ENCODE data around the gene KCNG2. TPM values are rescaled to one million over a fixed set of nuclear protein-coding genes. Genes with fewer than 3 reads are reported as not detected.

Gene KCNG2
- total RNA-seq, 4 donors from 2014 or later = 2.3 to 3.8 (median 3.2) TPM; not detected in 1

DNA sequence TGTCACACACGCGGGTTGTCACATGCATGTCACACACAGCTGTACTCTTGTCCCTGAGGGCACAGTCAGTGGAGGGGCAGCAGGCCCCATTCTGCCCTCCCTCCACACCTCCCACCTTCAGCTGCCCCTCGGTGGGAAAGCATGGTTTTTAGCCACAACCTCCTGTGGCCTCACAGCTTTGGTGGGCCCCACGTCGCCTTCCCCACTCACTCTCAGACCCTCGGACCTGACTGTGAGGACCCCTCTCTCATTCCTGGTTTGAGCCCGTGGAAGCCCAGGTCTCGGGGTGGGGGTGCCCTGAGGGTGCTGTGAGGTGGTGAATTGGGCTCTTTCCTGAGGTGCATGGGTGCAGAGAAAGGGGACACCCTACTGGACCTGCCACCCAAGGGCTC is 19.9 kb downstream of the KCNG2 start:
- Histone ChIP-seq H3K27me3 (no peaks in the 10 kb centered on the region), H3K36me3 (no peaks in the 10 kb centered on the region), H3K27ac (no peak overlapping the region), H3K4me3 (no peak overlapping the region), H3K4me1 (peaks cover 0 to 9% (median 0%) of the 10 kb centered on the region in 4 donors), H3K9me3 (no peaks in the 10 kb centered on the region)
- TF ChIP-seq, protein P1, sequence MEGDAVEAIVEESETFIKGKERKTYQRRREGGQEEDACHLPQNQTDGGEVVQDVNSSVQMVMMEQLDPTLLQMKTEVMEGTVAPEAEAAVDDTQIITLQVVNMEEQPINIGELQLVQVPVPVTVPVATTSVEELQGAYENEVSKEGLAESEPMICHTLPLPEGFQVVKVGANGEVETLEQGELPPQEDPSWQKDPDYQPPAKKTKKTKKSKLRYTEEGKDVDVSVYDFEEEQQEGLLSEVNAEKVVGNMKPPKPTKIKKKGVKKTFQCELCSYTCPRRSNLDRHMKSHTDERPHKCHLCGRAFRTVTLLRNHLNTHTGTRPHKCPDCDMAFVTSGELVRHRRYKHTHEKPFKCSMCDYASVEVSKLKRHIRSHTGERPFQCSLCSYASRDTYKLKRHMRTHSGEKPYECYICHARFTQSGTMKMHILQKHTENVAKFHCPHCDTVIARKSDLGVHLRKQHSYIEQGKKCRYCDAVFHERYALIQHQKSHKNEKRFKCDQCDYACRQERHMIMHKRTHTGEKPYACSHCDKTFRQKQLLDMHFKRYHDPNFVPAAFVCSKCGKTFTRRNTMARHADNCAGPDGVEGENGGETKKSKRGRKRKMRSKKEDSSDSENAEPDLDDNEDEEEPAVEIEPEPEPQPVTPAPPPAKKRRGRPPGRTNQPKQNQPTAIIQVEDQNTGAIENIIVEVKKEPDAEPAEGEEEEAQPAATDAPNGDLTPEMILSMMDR (IDR thresholded peaks at IDR 0.05) = no peak
- TF ChIP-seq POLR2A (IDR thresholded peaks at IDR 0.05) = no peak
- peak in 1 of 3 donors; percentile 8 for DNase-seq

DNA sequence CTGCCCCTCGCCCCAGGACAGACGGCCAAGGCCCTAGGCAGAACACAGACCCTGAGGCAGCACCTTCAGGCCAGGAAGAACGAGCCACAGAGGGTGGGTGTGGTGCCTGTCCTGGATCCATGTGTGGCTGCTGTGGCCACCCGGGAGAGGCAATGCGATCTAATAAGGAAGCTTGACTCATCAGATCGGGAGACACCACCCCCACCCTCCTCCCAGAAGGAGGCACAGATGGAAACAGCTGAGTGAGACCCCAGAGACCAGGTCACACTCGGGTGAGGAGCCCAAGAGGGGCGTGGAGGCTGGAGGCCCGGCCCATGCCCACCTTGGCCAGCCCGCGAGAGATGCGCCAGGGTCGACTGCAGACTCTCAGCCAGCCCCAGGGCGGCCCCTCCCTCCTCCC is 20.3 kb downstream of the KCNG2 start:
- H3K4me1 ChIP-seq = peaks cover 0 to 9% (median 0%) of the 10 kb centered on the region in 4 donors
- H3K27me3 ChIP-seq = no peaks in the 10 kb centered on the region
- no peak overlapping the region for H3K27ac ChIP-seq
- no peaks in the 10 kb centered on the region for H3K9me3 ChIP-seq
- no peak overlapping the region for H3K4me3 ChIP-seq
- no peak for TF ChIP-seq POLR2A (IDR thresholded peaks at IDR 0.05)
- TF ChIP-seq, protein P1 (IDR thresholded peaks at IDR 0.05) = no peak
- H3K36me3 ChIP-seq = no peaks in the 10 kb centered on the region
- peak in 2 of 3 donors; percentile 9 to 34 for DNase-seq

DNA sequence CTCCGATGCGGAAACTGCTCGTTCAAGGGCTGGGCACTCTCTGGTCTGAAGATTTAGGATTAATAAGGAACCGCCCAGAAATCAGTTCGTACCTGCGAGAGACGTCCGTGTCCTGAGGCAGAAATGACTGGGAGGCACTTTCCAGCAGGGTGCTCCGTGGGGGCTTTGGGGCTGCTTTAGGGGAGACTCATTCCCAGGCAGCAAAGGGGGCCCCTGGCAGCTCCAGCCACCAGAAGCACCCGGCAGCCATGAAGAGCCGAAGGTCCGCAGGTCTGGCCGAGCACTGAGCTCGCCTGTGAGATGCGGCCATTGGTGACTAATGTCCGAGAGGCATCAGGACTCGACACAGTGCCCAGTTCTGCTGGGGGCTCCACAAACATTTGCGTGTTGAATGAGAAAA is 20.9 kb downstream of the KCNG2 start:
- Histone ChIP-seq H3K4me1 (peaks cover 0 to 9% (median 0%) of the 10 kb centered on the region in 4 donors), H3K36me3 (no peaks in the 10 kb centered on the region), H3K4me3 (no peak overlapping the region), H3K27me3 (no peaks in the 10 kb centered on the region), H3K27ac (no peak overlapping the region), H3K9me3 (no peaks in the 10 kb centered on the region)
- peak in 2 of 3 donors; percentile 9 to 24 for DNase-seq
- TF ChIP-seq, protein P1 (IDR thresholded peaks at IDR 0.05) = no peak
- TF ChIP-seq POLR2A (IDR thresholded peaks at IDR 0.05) = no peak

DNA sequence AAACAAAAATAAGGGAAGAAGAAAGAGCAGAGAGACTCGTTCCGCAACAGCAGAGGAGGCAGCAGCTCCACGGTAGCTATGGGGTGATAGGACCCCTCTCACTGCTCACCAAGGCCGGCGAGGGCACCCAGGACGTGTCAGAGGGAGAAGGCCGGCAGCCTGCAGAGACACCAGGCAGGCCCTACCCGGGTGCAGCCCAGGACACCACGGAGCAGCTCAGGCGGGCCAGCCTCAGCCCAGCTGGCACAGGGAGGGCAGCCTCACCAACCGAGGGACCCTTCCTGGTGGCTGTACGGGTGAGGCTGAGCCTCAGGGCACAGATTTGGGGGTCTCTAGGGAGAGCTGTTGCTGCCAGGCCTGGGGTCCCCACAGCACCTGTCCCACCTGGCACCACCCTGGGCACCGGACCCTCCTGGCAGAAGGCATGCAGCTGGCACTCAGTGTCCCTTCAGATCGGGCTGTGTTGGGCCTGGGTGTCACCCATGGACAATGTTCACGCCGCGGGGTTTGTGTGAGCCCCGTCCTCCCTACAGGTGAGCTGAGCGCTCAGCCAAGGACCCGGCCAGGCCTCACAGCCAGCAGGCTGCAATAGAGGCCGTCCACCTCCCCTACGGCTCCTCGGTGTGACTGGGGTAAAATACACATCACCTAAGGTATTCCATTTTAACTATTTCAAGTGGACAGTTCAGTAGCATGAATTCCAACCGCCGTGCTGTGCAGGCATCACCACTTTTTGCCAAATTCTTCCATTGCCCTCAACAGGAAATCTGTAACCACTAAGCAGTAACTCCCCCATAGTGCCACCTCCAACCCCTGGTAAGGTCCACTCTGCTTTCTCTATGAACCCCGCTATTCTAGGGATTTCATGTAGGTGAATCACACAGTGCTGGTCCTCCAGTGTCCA is 21.6 kb downstream of the KCNG2 start:
- peak overlapping the region in 1 of 4 donors; percentile 19 for H3K27ac ChIP-seq
- no peak overlapping the region for H3K4me3 ChIP-seq
- no peaks in the 10 kb centered on the region for H3K9me3 ChIP-seq
- TF ChIP-seq, protein P1 (IDR thresholded peaks at IDR 0.05) = no peak
- no peak for TF ChIP-seq POLR2A (IDR thresholded peaks at IDR 0.05)
- DNase-seq = peak in 2 of 3 donors; percentile 15 to 41
- peaks cover 0 to 9% (median 0%) of the 10 kb centered on the region in 4 donors for H3K4me1 ChIP-seq
- no peaks in the 10 kb centered on the region for H3K36me3 ChIP-seq
- H3K27me3 ChIP-seq = no peaks in the 10 kb centered on the region

DNA sequence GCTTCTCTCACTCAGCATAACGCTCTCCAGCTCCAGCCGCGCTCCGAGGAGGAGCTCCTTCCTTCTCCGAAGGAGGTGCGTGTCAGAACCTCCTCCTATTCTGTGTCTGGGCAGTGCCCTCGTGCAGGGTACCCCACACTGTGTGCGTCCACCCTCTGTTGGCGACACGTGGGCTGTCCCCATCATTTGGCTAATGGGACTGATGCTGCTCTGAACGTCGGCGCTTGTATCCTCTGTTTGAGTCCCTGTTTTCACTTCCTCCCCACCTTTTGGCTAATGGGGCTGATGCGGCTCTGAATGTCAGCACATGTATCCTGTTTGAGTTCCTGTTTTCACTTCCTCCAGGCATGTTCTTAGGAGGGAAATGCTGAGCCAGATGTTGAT is 22.2 kb downstream of the KCNG2 start:
- no peaks in the 10 kb centered on the region for H3K27me3 ChIP-seq
- H3K9me3 ChIP-seq = no peaks in the 10 kb centered on the region
- TF ChIP-seq, protein P1 (IDR thresholded peaks at IDR 0.05) = no peak
- no peak for TF ChIP-seq POLR2A (IDR thresholded peaks at IDR 0.05)
- no peak overlapping the region for H3K4me3 ChIP-seq
- no peaks in the 10 kb centered on the region for H3K36me3 ChIP-seq
- DNase-seq = peak; percentile 44 to 72 (median 71)
- peaks cover 0 to 9% (median 0%) of the 10 kb centered on the region in 4 donors for H3K4me1 ChIP-seq
- peak overlapping the region in 1 of 4 donors; percentile 19 for H3K27ac ChIP-seq
